Measurements from ENCODE around the gene ARHGAP44.

- TF ChIP-seq SAP30 (IDR thresholded peaks at IDR 0.05; ENCODE audit: insufficient read depth, insufficient replicate concordance, low read length), result no peak
- no peak for TF ChIP-seq POLR2A (IDR thresholded peaks at IDR 0.05; ENCODE audit: control extremely low read depth in 1 of 2, low read depth in 2 of 2, low read length in 2 of 2)
- no peak for TF ChIP-seq RAD21 (IDR thresholded peaks at IDR 0.05 in 1 of 2, conservative IDR thresholded peaks at IDR 0.05 in 1 of 2; ENCODE audit: low read depth in 2 of 2, low read length in 2 of 2)
- no peak for TF ChIP-seq CTCF (IDR thresholded peaks at IDR 0.05; ENCODE audit: control extremely low read depth in 1 of 3, insufficient read depth in 1 of 3, low read depth in 1 of 3, low read length in 3 of 3)
- TF ChIP-seq POLR2AphosphoS5 (IDR thresholded peaks at IDR 0.05; ENCODE audit: low read depth, low read length), result no peak
- TF ChIP-seq ZNF274 (IDR thresholded peaks at IDR 0.05; ENCODE audit: borderline replicate concordance, extremely low read depth, low read length), result no peak
- TF ChIP-seq GTF2F1 (IDR thresholded peaks at IDR 0.05; ENCODE audit: borderline replicate concordance, low read depth, low read length), result no peak
- TF ChIP-seq MAFK (IDR thresholded peaks at IDR 0.05; ENCODE audit: low read depth, low read length), result no peak
- TF ChIP-seq SRF (IDR thresholded peaks at IDR 0.05; ENCODE audit: low read depth, low read length), result no peak
- no peak for TF ChIP-seq EP300 (IDR thresholded peaks at IDR 0.05; ENCODE audit: borderline replicate concordance in 1 of 2, low read depth in 2 of 2, low read length in 2 of 2)
- no peak for TF ChIP-seq EZH2 (IDR thresholded peaks at IDR 0.05; ENCODE audit: low read depth, low read length, severe bottlenecking)
- no peak for TF ChIP-seq JUND (IDR thresholded peaks at IDR 0.05; ENCODE audit: low read length)
- no peak for TF ChIP-seq SP1 (IDR thresholded peaks at IDR 0.05; ENCODE audit: low read depth, low read length)
- TF ChIP-seq SUZ12 (IDR thresholded peaks at IDR 0.05; ENCODE audit: low read length), result no peak
Measured at GRCh38 chr17:12739500-12739899, 49.8 kb upstream of the ARHGAP44 start.

All from H1 (cell line).